ENCODE results near the gene MYO18B. TPM values are rescaled to one million over a fixed set of nuclear protein-coding genes. Genes with fewer than 3 reads are reported as not detected.
A peak's percentile ranks its signal among the peaks of the same experiment; 100 is the strongest.

Gene MYO18B
- total RNA-seq, 1 donor, result 0.54 TPM

- no peak for DNase-seq (ENCODE audit: low read depth in 2 of 3, low spot score in 2 of 3)
Measured at GRCh38 chr22:25747245-25747944, 5.4 kb downstream of the MYO18B start.

- no peak for DNase-seq (ENCODE audit: low read depth in 2 of 3, low spot score in 2 of 3)
Measured at GRCh38 chr22:25748140-25748539, 6.2 kb downstream of the MYO18B start.

- no peak for DNase-seq (ENCODE audit: low read depth in 2 of 3, low spot score in 2 of 3)
Measured at GRCh38 chr22:25748704-25749103, 6.7 kb downstream of the MYO18B start.

GRCh38 chr22:25749420-25750169 is 7.6 kb downstream of the MYO18B start:
- DNase-seq (ENCODE audit: low read depth in 2 of 3, low spot score in 2 of 3), result no peak

GRCh38 chr22:25750569-25751173 is 8.7 kb downstream of the MYO18B start:
- no peak for DNase-seq (ENCODE audit: low read depth in 2 of 3, low spot score in 2 of 3)

- no peak for DNase-seq (ENCODE audit: low read depth in 2 of 3, low spot score in 2 of 3)
Measured at GRCh38 chr22:25751174-25751581, 9.2 kb downstream of the MYO18B start.

- no peak for DNase-seq (ENCODE audit: low read depth in 2 of 3, low spot score in 2 of 3)
Measured at GRCh38 chr22:25752615-25753214, 10.7 kb downstream of the MYO18B start.

- DNase-seq (ENCODE audit: low read depth in 2 of 3, low spot score in 2 of 3), result no peak
Measured at GRCh38 chr22:25753252-25753651, 11.3 kb downstream of the MYO18B start.

- no peak for DNase-seq (ENCODE audit: low read depth in 2 of 3, low spot score in 2 of 3)
Measured at GRCh38 chr22:25754527-25755202, 12.7 kb downstream of the MYO18B start.

GRCh38 chr22:25757686-25758085 is 15.7 kb downstream of the MYO18B start:
- DNase-seq (ENCODE audit: low read depth in 2 of 3, low spot score in 2 of 3), result no peak

- no peak for DNase-seq (ENCODE audit: low read depth in 2 of 3, low spot score in 2 of 3)
Measured at GRCh38 chr22:25758316-25758715, 16.3 kb downstream of the MYO18B start.

- peak in 1 of 3 donors; percentile 41 for DNase-seq (ENCODE audit: low read depth in 2 of 3, low spot score in 2 of 3)
Measured at GRCh38 chr22:25759825-25760231, 17.8 kb downstream of the MYO18B start.

GRCh38 chr22:25760294-25760693 is 18.3 kb downstream of the MYO18B start:
- no peak for DNase-seq (ENCODE audit: low read depth in 2 of 3, low spot score in 2 of 3)

- DNase-seq (ENCODE audit: low read depth in 2 of 3, low spot score in 2 of 3), result no peak
Measured at GRCh38 chr22:25760848-25761595, 19.0 kb downstream of the MYO18B start.

GRCh38 chr22:25762147-25762546 is 20.2 kb downstream of the MYO18B start:
- DNase-seq (ENCODE audit: low read depth in 2 of 3, low spot score in 2 of 3), result no peak

- no peak for DNase-seq (ENCODE audit: low read depth in 2 of 3, low spot score in 2 of 3)
Measured at GRCh38 chr22:25763239-25763777, 21.3 kb downstream of the MYO18B start.

GRCh38 chr22:25764270-25765015 is 22.5 kb downstream of the MYO18B start:
- no peak for DNase-seq (ENCODE audit: low read depth in 2 of 3, low spot score in 2 of 3)

GRCh38 chr22:25765016-25765367 is 23.0 kb downstream of the MYO18B start:
- DNase-seq (ENCODE audit: low read depth in 2 of 3, low spot score in 2 of 3), result no peak

GRCh38 chr22:25765801-25766200 is 23.8 kb downstream of the MYO18B start:
- DNase-seq (ENCODE audit: low read depth in 2 of 3, low spot score in 2 of 3), result no peak

Measured in hematopoietic multipotent progenitor cell (in vitro differentiated cells).